Liver (tissue), 3 donors: ENCODE data around the gene ROR1.

Experiments
- CTCF ChIP-seq: fragments of 150-350 bp; IDR thresholded peaks from 2 replicates; pipeline ENCODE4 v1.5.1; 2017; ENCODE audit warnings: improper control_type of control experiment, low read depth, low read length; ENCODE audit not compliant: missing input control
- EGR1 ChIP-seq, 2 donors: IDR thresholded peaks; 2 replicates each; pipeline ENCODE4 v1.6.1; 2016 to 2018; ENCODE audit warnings: antibody characterized with exemption in 2 of 2, low read depth in 2 of 2
- FOXA1 ChIP-seq: IDR thresholded peaks from 2 replicates; pipeline ENCODE4 v1.6.1; 2016; ENCODE audit warnings: antibody characterized with exemption
- GABPA ChIP-seq, 2 donors: IDR thresholded peaks in 1 of 2; conservative IDR thresholded peaks in 1 of 2; 2 replicates each; pipeline ENCODE4 v1.6.1; 2016; ENCODE audit warnings: antibody characterized with exemption in 2 of 2, mild to moderate bottlenecking in 1 of 2, moderate library complexity in 1 of 2
- HNF4A ChIP-seq, 2 donors: conservative IDR thresholded peaks; 2 replicates each; pipeline ENCODE4 v1.6.1; 2016; ENCODE audit warnings: antibody characterized with exemption in 2 of 2, mild to moderate bottlenecking in 2 of 2
- HNF4G ChIP-seq: IDR thresholded peaks from 2 replicates; pipeline ENCODE4 v1.6.1; 2016; ENCODE audit warnings: antibody characterized with exemption
- MAX ChIP-seq: IDR thresholded peaks from 2 replicates; pipeline ENCODE4 v1.6.1; 2016; ENCODE audit warnings: antibody characterized with exemption
- RAD21 ChIP-seq, 2 donors: IDR thresholded peaks; 2 replicates each; pipeline ENCODE4 v1.6.1; 2016; ENCODE audit warnings: antibody characterized with exemption in 2 of 2, mild to moderate bottlenecking in 2 of 2
- REST ChIP-seq: IDR thresholded peaks from 2 replicates; pipeline ENCODE4 v1.6.1; 2016; ENCODE audit warnings: antibody characterized with exemption, mild to moderate bottlenecking
- RXRA ChIP-seq, 2 donors: IDR thresholded peaks; 2 replicates each; pipeline ENCODE4 v1.6.1; 2017 to 2018; ENCODE audit warnings: antibody characterized with exemption in 2 of 2, mild to moderate bottlenecking in 1 of 2
- SP1 ChIP-seq: IDR thresholded peaks from 2 replicates; pipeline ENCODE4 v1.6.1; 2018; ENCODE audit warnings: antibody characterized with exemption, mild to moderate bottlenecking
- TAF1 ChIP-seq: conservative IDR thresholded peaks from 2 replicates; pipeline ENCODE4 v1.6.1; 2016; ENCODE audit warnings: antibody characterized with exemption, mild to moderate bottlenecking
- YY1 ChIP-seq: IDR thresholded peaks from 2 replicates; pipeline ENCODE4 v1.6.1; 2016; ENCODE audit warnings: antibody characterized with exemption, mild to moderate bottlenecking
- ZBTB33 ChIP-seq: IDR thresholded peaks from 2 replicates; pipeline ENCODE4 v1.6.1; 2016; ENCODE audit warnings: antibody characterized with exemption
- donor health status: healthy.
- donor health status: healthy.

- TF ChIP-seq CTCF (no peak), YY1 (no peak), EGR1 (IDR thresholded peaks at IDR 0.05; ENCODE audit: low read depth in 2 of 2) (no peak), MAX (no peak), RAD21 (IDR thresholded peaks at IDR 0.05) (no peak), REST (no peak), GABPA (IDR thresholded peaks at IDR 0.05 in 1 of 2, conservative IDR thresholded peaks at IDR 0.05 in 1 of 2) (no peak), HNF4A (conservative IDR thresholded peaks at IDR 0.05) (no peak), ZBTB33 (no peak), SP1 (no peak), TAF1 (no peak), RXRA (IDR thresholded peaks at IDR 0.05) (no peak), FOXA1 (no peak), HNF4G (no peak)
Observed at GRCh38 chr1:64172458-64172983, 398.7 kb downstream of the ROR1 start.
